D721Med (cell line): ENCODE data around the gene C11orf97.

Experiments used
- DNase-seq: peaks from one replicate; pipeline ENCODE4 v3.0.0; 2011; ENCODE audit warnings: low spot score; ENCODE audit not compliant: insufficient read length
- FAIRE-seq: peaks from 2 replicates; lab custom pipeline; 2011; peaks lifted over from hg19 to GRCh38; lab: Jason Lieb, UNC
- TF ChIP-seq, protein P1 (sequence below): IDR thresholded peaks from 2 replicates; pipeline ENCODE4 v1.5.1; 2012; ENCODE audit warnings: mild to moderate bottlenecking, control low read depth; ENCODE audit not compliant: insufficient read depth; ENCODE audit errors: missing control alignments

Gene C11orf97

DNA sequence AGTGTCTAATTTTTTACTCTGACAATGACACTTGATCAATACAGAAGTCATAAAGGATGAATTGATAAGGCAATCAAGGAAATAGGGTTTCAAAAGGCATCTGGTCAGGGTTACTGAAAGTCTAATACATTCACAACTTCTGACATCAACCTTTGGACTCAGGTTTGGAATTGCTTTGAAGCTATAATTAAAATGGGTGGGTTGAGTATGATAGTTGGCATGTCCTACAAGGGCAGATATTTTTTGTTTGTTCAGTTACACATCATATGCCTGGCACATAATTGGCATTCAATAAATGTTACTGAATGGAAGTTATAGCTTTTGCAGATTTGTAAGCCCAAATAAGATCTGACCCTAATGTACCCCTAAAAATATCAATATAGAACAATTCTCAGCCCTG is 24.1 kb downstream of the C11orf97 start:
- TF ChIP-seq, protein P1, sequence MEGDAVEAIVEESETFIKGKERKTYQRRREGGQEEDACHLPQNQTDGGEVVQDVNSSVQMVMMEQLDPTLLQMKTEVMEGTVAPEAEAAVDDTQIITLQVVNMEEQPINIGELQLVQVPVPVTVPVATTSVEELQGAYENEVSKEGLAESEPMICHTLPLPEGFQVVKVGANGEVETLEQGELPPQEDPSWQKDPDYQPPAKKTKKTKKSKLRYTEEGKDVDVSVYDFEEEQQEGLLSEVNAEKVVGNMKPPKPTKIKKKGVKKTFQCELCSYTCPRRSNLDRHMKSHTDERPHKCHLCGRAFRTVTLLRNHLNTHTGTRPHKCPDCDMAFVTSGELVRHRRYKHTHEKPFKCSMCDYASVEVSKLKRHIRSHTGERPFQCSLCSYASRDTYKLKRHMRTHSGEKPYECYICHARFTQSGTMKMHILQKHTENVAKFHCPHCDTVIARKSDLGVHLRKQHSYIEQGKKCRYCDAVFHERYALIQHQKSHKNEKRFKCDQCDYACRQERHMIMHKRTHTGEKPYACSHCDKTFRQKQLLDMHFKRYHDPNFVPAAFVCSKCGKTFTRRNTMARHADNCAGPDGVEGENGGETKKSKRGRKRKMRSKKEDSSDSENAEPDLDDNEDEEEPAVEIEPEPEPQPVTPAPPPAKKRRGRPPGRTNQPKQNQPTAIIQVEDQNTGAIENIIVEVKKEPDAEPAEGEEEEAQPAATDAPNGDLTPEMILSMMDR, result no peak
- DNase-seq (no peak), FAIRE-seq (no peak)

DNA sequence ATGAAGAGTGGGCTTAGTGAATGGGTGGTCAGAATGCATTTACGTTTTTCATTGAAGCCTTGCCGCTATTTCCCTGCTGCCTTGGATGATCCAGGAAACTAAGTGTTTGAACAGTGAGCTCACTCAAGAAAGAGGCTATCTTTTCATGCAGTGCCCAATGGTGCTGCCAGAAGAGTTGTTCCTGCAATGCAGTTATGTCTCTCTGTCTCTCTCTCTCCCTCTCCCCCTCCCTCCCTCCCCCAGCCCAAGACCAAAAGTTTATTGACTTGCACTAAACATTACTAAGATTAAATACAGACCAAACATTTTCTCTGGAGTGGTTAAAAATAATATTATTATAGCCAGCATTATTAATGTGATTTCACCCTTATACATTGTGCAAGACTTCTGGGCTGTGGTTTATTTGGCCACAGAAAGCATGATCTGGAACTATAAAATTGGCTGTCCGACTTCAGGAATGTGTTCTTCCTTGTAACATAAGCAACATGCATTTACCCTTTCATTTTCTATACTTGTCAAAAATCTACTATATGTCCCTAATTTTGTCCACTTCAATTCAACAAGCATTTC is 24.9 kb downstream of the C11orf97 start:
- TF ChIP-seq, protein P1, result no peak

DNA sequence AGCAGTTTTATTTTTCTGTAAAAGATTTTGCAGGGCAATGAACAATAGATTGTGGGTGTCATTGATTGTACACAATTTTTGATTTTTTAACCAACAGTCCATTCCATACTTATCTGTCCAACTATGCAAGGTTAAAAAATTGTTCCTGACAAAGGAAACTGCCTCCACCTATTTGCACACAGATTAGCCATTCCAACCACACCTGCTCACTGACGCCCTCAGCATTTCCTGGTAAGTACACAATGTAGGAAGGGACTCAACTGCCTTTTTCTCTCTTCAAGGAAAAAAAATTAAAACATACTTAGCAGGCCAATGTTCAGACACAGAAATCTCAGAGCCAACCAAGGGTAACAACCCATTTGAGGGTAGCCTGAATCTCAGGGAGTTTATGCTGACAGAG is 27.2 kb downstream of the C11orf97 start:
- TF ChIP-seq, protein P1, result no peak

More for the DNA sequence above, 24.9 kb downstream of the C11orf97 start:
- FAIRE-seq (no peak), DNase-seq (no peak)

DNA sequence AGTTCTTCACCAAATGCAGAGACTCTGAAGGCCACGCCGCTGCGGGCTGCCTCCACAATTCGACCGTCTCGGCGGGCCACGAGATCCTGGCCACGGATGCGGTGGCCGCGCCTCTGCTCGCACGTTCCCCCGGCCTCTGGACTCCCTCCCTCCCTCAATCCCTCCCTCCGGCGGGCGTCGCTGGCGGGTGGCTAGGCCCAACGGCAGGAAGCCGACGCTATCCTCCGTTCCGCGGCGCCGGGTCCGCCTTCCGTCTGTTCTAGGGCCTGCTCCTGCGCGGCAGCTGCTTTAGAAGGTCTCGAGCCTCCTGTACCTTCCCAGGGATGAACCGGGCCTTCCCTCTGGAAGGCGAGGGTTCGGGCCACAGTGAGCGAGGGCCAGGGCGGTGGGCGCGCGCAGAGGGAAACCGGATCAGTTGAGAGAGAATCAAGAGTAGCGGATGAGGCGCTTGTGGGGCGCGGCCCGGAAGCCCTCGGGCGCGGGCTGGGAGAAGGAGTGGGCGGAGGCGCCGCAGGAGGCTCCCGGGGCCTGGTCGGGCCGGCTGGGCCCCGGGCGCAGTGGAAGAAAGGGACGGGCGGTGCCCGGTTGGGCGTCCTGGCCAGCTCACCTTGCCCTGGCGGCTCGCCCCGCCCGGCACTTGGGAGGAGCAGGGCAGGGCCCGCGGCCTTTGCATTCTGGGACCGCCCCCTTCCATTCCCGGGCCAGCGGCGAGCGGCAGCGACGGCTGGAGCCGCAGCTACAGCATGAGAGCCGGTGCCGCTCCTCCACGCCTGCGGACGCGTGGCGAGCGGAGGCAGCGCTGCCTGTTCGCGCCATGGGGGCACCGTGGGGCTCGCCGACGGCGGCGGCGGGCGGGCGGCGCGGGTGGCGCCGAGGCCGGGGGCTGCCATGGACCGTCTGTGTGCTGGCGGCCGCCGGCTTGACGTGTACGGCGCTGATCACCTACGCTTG is 31.7 kb downstream of the C11orf97 start, which contains the start of gene FUT4:
Gene FUT4 (plus strand): TSS at position 227 of the 951 bp plus-strand sequence. CDS start 213 bp downstream, at position 440.
- TF ChIP-seq, protein P1, result no peak
- FAIRE-seq, result no peak
- DNase-seq, result peak; percentile 51

More for the DNA sequence above, 27.2 kb downstream of the C11orf97 start:
- no peak for DNase-seq
- FAIRE-seq, result no peak

DNA sequence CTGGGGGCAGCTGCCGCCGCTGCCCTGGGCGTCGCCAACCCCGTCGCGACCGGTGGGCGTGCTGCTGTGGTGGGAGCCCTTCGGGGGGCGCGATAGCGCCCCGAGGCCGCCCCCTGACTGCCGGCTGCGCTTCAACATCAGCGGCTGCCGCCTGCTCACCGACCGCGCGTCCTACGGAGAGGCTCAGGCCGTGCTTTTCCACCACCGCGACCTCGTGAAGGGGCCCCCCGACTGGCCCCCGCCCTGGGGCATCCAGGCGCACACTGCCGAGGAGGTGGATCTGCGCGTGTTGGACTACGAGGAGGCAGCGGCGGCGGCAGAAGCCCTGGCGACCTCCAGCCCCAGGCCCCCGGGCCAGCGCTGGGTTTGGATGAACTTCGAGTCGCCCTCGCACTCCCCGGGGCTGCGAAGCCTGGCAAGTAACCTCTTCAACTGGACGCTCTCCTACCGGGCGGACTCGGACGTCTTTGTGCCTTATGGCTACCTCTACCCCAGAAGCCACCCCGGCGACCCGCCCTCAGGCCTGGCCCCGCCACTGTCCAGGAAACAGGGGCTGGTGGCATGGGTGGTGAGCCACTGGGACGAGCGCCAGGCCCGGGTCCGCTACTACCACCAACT is 32.5 kb downstream of the C11orf97 start:
- TF ChIP-seq, protein P1, result no peak
- no peak for FAIRE-seq
- no peak for DNase-seq

DNA sequence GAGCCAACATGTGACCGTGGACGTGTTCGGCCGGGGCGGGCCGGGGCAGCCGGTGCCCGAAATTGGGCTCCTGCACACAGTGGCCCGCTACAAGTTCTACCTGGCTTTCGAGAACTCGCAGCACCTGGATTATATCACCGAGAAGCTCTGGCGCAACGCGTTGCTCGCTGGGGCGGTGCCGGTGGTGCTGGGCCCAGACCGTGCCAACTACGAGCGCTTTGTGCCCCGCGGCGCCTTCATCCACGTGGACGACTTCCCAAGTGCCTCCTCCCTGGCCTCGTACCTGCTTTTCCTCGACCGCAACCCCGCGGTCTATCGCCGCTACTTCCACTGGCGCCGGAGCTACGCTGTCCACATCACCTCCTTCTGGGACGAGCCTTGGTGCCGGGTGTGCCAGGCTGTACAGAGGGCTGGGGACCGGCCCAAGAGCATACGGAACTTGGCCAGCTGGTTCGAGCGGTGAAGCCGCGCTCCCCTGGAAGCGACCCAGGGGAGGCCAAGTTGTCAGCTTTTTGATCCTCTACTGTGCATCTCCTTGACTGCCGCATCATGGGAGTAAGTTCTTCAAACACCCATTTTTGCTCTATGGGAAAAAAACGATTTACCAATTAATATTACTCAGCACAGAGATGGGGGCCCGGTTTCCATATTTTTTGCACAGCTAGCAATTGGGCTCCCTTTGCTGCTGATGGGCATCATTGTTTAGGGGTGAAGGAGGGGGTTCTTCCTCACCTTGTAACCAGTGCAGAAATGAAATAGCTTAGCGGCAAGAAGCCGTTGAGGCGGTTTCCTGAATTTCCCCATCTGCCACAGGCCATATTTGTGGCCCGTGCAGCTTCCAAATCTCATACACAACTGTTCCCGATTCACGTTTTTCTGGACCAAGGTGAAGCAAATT is 33.3 kb downstream of the C11orf97 start:
- FAIRE-seq, result no peak
- no peak for DNase-seq
- TF ChIP-seq, protein P1, result no peak
